HCT116 (cell line): ENCODE results near the gene ANO3. TPM values are rescaled to one million over a fixed set of nuclear protein-coding genes. Genes with fewer than 3 reads are reported as not detected.

Experiments used
- ATAC-seq: fragments of 200-7000 bp; cut with Tn5 transposase; 2 replicates; pipeline ENCODE4 v1.9.1; 2020; ENCODE audit warnings: mild to moderate bottlenecking, moderate library complexity
- BruUV-seq: library from RNA; stranded (reverse); fragments of 400-500 nt; replicated peaks from 2 replicates; lab custom pipeline; 2021; lab: Mats Ljungman, UMichigan
- CTCF ChIA-PET: fragments of 300-600 bp; sonication (Branson Sonifier 250); formaldehyde crosslinking; loops from one replicate; lab custom pipeline; 2021; ENCODE audit warnings: antibody characterized with exemption; lab: Charles Lee
- POLR2A ChIA-PET: fragments of 300-600, 350-600 bp; sonication (Branson Sonifier 250); formaldehyde crosslinking; loops from one replicate; lab custom pipeline; 2021; ENCODE audit warnings: antibody characterized with exemption; lab: Charles Lee
- RAD21 ChIA-PET, 2 experiments: fragments of 300-600 bp; sonication (Branson Sonifier 250); formaldehyde crosslinking; loops; one replicate each; lab custom pipeline; 2023; ENCODE audit warnings: low total read pairs in 2 of 2; ENCODE audit not compliant: uncharacterized antibody in 2 of 2, unreplicated experiment in 2 of 2, low non-redundant PET in 1 of 2; lab: Charles Lee
- DNase-seq: peaks from one replicate; pipeline ENCODE4 v3.0.0-alpha.2; 2010; ENCODE audit warnings: low read depth, low spot score
- H2AFZ ChIP-seq: fragments of 200-600 bp; shearing (Covaris generic), sonication (generic); 2 replicates; pipeline ENCODE4 v1.6.1; 2017; ENCODE audit warnings: low read depth, mixed run types, mixed read lengths, antibody characterized with exemption, low read length; ENCODE audit not compliant: poor library complexity, severe bottlenecking
- H3K27ac ChIP-seq: 2 replicates; pipeline ENCODE4 v1.5.1; 2012; ENCODE audit warnings: low read depth, low read length
- H3K27me3 ChIP-seq: fragments of 200-600 bp; sonication (generic); 2 replicates; pipeline ENCODE4 v1.6.1; 2016; ENCODE audit warnings: mixed run types, low read length, mixed read lengths; ENCODE audit not compliant: insufficient read depth
- H3K36me3 ChIP-seq, 2 experiments: fragments of 200-500 bp in 1 of 2; fragments of 200-600 bp in 1 of 2; sonication (Bioruptor generic) in 1 of 2; sonication (generic) in 1 of 2; 2 replicates each; pipeline versions ENCODE4 v1.5.1 to v1.6.1; 2014 to 2016; ENCODE audit warnings: low read length in 2 of 2, inconsistent platforms in 1 of 2, mixed read lengths in 1 of 2, mixed run types in 1 of 2; ENCODE audit not compliant: insufficient read depth in 2 of 2, control insufficient read depth in 1 of 2
- H3K4me1 ChIP-seq, 2 experiments: fragments of 200-600 bp in 1 of 2; sonication (generic) in 1 of 2; 2 replicates each; pipeline versions ENCODE4 v1.5.1 to v1.6.1; 2012 to 2017; ENCODE audit warnings: low read length in 2 of 2, inconsistent platforms in 1 of 2, mild to moderate bottlenecking in 1 of 2, mixed read lengths in 1 of 2, mixed run types in 1 of 2, moderate library complexity in 1 of 2; ENCODE audit not compliant: insufficient read depth in 2 of 2, control insufficient read depth in 1 of 2
- H3K4me2 ChIP-seq: fragments of 200-600 bp; sonication (generic); 2 replicates; pipeline ENCODE4 v1.6.1; 2017; ENCODE audit warnings: mixed run types, low read length, mixed read lengths
- H3K4me3 ChIP-seq, 2 experiments: fragments of 200-600 bp in 1 of 2; sonication (generic) in 1 of 2; replicated peaks in 1 of 2; 2 replicates each; pipeline ENCODE4 v1.5.1; 2011 to 2016; ENCODE audit warnings: low read length in 2 of 2, control low read depth in 1 of 2, low read depth in 1 of 2, mild to moderate bottlenecking in 1 of 2, mixed read lengths in 1 of 2, mixed run types in 1 of 2
- H3K79me2 ChIP-seq: fragments of 200-600 bp; sonication (generic); 2 replicates; pipeline ENCODE4 v1.6.1; 2017; ENCODE audit warnings: mild to moderate bottlenecking, mixed run types, low read length, moderate library complexity, mixed read lengths; ENCODE audit not compliant: insufficient read depth
- H3K9ac ChIP-seq: fragments of 200-600 bp; sonication (generic); 2 replicates; pipeline ENCODE4 v1.6.1; 2016; ENCODE audit warnings: low read length, mixed read lengths
- H3K9me2 ChIP-seq: fragments of 200-600 bp; sonication (generic), shearing (Covaris generic); 2 replicates; pipeline ENCODE4 v1.6.1; 2017; ENCODE audit warnings: mixed run types, mild to moderate bottlenecking, moderate library complexity; ENCODE audit not compliant: insufficient read depth
- H3K9me3 ChIP-seq, 2 experiments: fragments of 200-500 bp in 1 of 2; fragments of 200-600 bp in 1 of 2; sonication (Bioruptor generic) in 1 of 2; sonication (generic) in 1 of 2; 2 replicates each; pipeline ENCODE4 v1.6.1; 2014 to 2017; ENCODE audit warnings: low read length in 2 of 2, mixed read lengths in 2 of 2, inconsistent platforms in 1 of 2, low read depth in 1 of 2, mild to moderate bottlenecking in 1 of 2, mixed run types in 1 of 2, moderate library complexity in 1 of 2; ENCODE audit not compliant: control insufficient read depth in 1 of 2, insufficient read depth in 1 of 2
- H4K20me1 ChIP-seq: fragments of 200-600 bp; sonication (generic), shearing (Covaris generic); 2 replicates; pipeline ENCODE4 v1.6.1; 2017; ENCODE audit warnings: mixed run types, mild to moderate bottlenecking, moderate library complexity; ENCODE audit not compliant: insufficient read depth
- CBX3 ChIP-seq: IDR thresholded peaks from 2 replicates; pipeline ENCODE4 v1.6.1; 2012; ENCODE audit warnings: low read depth
- EGR1 ChIP-seq: IDR thresholded peaks from 2 replicates; pipeline ENCODE4 v1.6.1; 2012; ENCODE audit warnings: low read depth
- ELF1 ChIP-seq: IDR thresholded peaks from 2 replicates; pipeline ENCODE4 v1.6.1; 2012; ENCODE audit warnings: low read depth, borderline replicate concordance
- EZH2 ChIP-seq: fragments of 200-600 bp; sonication (generic); IDR thresholded peaks from 2 replicates; pipeline ENCODE4 v1.6.1; 2017; ENCODE audit warnings: antibody characterized with exemption, mixed run types
- EZH2phosphoT487 ChIP-seq: fragments of 200-600 bp; IDR thresholded peaks from 2 replicates; pipeline ENCODE4 v1.6.1; 2018; ENCODE audit warnings: antibody characterized with exemption, borderline replicate concordance
- JUND ChIP-seq: IDR thresholded peaks from 2 replicates; pipeline ENCODE4 v1.6.1; 2012
- MAX ChIP-seq: IDR thresholded peaks from 2 replicates; pipeline ENCODE4 v1.6.1; 2012
- POLR2A ChIP-seq: IDR thresholded peaks from 2 replicates; pipeline ENCODE4 v1.7.0; 2011; ENCODE audit warnings: borderline replicate concordance; ENCODE audit not compliant: insufficient read depth, insufficient read length; ENCODE audit errors: extremely low read depth
- POLR2AphosphoS5 ChIP-seq: IDR thresholded peaks from 2 replicates; pipeline ENCODE4 v1.6.1; 2011; ENCODE audit warnings: mild to moderate bottlenecking, low read depth, low read length, moderate library complexity
- RAD21 ChIP-seq: IDR thresholded peaks from 2 replicates; pipeline ENCODE4 v1.6.1; 2012; ENCODE audit warnings: low read depth, mild to moderate bottlenecking
- SIN3A ChIP-seq: IDR thresholded peaks from 2 replicates; pipeline ENCODE4 v1.6.1; 2012; ENCODE audit warnings: low read depth
- SP1 ChIP-seq: IDR thresholded peaks from 2 replicates; pipeline ENCODE4 v1.6.1; 2012; ENCODE audit warnings: low read depth
- SRF ChIP-seq: IDR thresholded peaks from 2 replicates; pipeline ENCODE4 v1.6.1; 2012; ENCODE audit warnings: low read depth
- TCF7L2 ChIP-seq: IDR thresholded peaks from 2 replicates; pipeline ENCODE4 v1.7.0; 2011; ENCODE audit warnings: borderline replicate concordance, inconsistent platforms; ENCODE audit not compliant: insufficient read depth, insufficient read length; ENCODE audit errors: extremely low read depth
- ZBTB33 ChIP-seq: IDR thresholded peaks from 2 replicates; pipeline ENCODE4 v1.6.1; 2011; ENCODE audit warnings: mild to moderate bottlenecking, low read length, moderate library complexity; ENCODE audit not compliant: insufficient replicate concordance; ENCODE audit errors: extremely low read depth
- ZFX ChIP-seq: fragments of 450-650 bp; IDR thresholded peaks from 2 replicates; pipeline ENCODE4 v1.6.1; 2017
- ZNF274 ChIP-seq: fragments of 200-500 bp; sonication (Bioruptor generic); IDR thresholded peaks from 2 replicates; pipeline ENCODE4 v1.6.1; 2014; ENCODE audit warnings: mild to moderate bottlenecking, low read depth, low read length, inconsistent platforms
- intact Hi-C: fragments of 100-400 bp; cut with micrococcal nuclease; formaldehyde crosslinking; loops from 2 replicates; pipeline ENCODE4 v1.10.0; 2022
- total RNA-seq: library from RNA; stranded (reverse); gene quantifications from one replicate; pipeline ENCODE4 v1.2.1, GENCODE V29; 2021; ENCODE audit not compliant: unreplicated experiment
- TF ChIP-seq, protein P1 (sequence below), 3 experiments: fragments of 200-600 bp in 1 of 3; sonication (generic) in 1 of 3; IDR thresholded peaks in 2 of 3; conservative IDR thresholded peaks in 1 of 3; 2 replicates each; pipeline ENCODE4 v1.5.1; 2012 to 2017; ENCODE audit warnings: low read depth in 2 of 3, low read length in 2 of 3, antibody characterized with exemption in 1 of 3, borderline replicate concordance in 1 of 3, control low read depth in 1 of 3, mild to moderate bottlenecking in 1 of 3, mixed read lengths in 1 of 3, mixed run types in 1 of 3, moderate library complexity in 1 of 3; ENCODE audit not compliant: insufficient read depth in 1 of 3

The ANO3 gene
- total RNA-seq, 1 experiment from 2014 or later = not detected

GRCh38 chr11:26510164-26510563, 178.2 kb downstream of the ANO3 start:
- Histone ChIP-seq H3K9ac (no peak overlapping the region), H3K79me2 (no peaks in the 10 kb centered on the region), H2AFZ (no peak overlapping the region), H3K27ac (no peak overlapping the region), H3K4me1 (no peaks in the 10 kb centered on the region), H3K36me3 (no peaks in the 10 kb centered on the region), H3K9me2 (no peaks in the 10 kb centered on the region), H4K20me1 (no peaks in the 10 kb centered on the region), H3K27me3 (no peaks in the 10 kb centered on the region), H3K9me3 (peaks cover 7 to 16% of the 10 kb centered on the region in 2 experiments; a peak in 2 of 4 replicates), H3K4me3 (no peak overlapping the region), H3K4me2 (no peak overlapping the region)
- ChIA-PET RAD21 (no interaction called here), CTCF (no interaction called here), POLR2A (no interaction called here)
- BruUV-seq = no TSS peak
- no peak for DNase-seq
- intact Hi-C loops = no loop called here
- TF ChIP-seq TCF7L2 (no peak), EZH2phosphoT487 (no peak), ZFX (no peak), ZBTB33 (no peak), EZH2 (no peak), POLR2A (no peak), MAX (no peak)
- ATAC-seq = no peak

- POLR2A ChIA-PET = no interaction called here
- no peak for DNase-seq
- Histone ChIP-seq H2AFZ (no peak overlapping the region), H3K9me3 (peaks cover 7 to 16% of the 10 kb centered on the region in 2 experiments; a peak in 2 of 4 replicates), H4K20me1 (no peaks in the 10 kb centered on the region), H3K9ac (no peak overlapping the region), H3K4me3 (no peak overlapping the region), H3K4me2 (no peak overlapping the region), H3K36me3 (no peaks in the 10 kb centered on the region), H3K79me2 (no peaks in the 10 kb centered on the region), H3K27me3 (no peaks in the 10 kb centered on the region), H3K9me2 (no peaks in the 10 kb centered on the region), H3K27ac (no peak overlapping the region), H3K4me1 (no peaks in the 10 kb centered on the region)
- no TSS peak for BruUV-seq
- CTCF ChIA-PET = no interaction called here
- intact Hi-C loops = no loop called here
- RAD21 ChIA-PET = no interaction called here
- ATAC-seq = no peak
- TF ChIP-seq TCF7L2 (no peak), RAD21 (no peak), CBX3 (no peak), SP1 (no peak), ELF1 (no peak), JUND (no peak), EGR1 (no peak), ZFX (no peak), POLR2A (no peak), SRF (no peak), EZH2 (no peak), ZNF274 (no peak), POLR2AphosphoS5 (no peak), SIN3A (no peak)
- TF ChIP-seq, protein P1, sequence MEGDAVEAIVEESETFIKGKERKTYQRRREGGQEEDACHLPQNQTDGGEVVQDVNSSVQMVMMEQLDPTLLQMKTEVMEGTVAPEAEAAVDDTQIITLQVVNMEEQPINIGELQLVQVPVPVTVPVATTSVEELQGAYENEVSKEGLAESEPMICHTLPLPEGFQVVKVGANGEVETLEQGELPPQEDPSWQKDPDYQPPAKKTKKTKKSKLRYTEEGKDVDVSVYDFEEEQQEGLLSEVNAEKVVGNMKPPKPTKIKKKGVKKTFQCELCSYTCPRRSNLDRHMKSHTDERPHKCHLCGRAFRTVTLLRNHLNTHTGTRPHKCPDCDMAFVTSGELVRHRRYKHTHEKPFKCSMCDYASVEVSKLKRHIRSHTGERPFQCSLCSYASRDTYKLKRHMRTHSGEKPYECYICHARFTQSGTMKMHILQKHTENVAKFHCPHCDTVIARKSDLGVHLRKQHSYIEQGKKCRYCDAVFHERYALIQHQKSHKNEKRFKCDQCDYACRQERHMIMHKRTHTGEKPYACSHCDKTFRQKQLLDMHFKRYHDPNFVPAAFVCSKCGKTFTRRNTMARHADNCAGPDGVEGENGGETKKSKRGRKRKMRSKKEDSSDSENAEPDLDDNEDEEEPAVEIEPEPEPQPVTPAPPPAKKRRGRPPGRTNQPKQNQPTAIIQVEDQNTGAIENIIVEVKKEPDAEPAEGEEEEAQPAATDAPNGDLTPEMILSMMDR (IDR thresholded peaks at IDR 0.05 in 2 of 3, conservative IDR thresholded peaks at IDR 0.05 in 1 of 3; ENCODE audit: borderline replicate concordance in 1 of 3, insufficient read depth in 1 of 3, low read depth in 2 of 3, low read length in 2 of 3) = no peak
These were observed 178.8 kb downstream of the ANO3 start for GRCh38 chr11:26510756-26511155.
